Measurements from ENCODE around the gene GJA1. TPM values are rescaled to one million over a fixed set of nuclear protein-coding genes. Genes with fewer than 3 reads are reported as not detected.

The GJA1 gene
- total and polyA plus RNA-seq, 4 donors = 20.7 to 90.0 (median 65.5) TPM

DNA sequence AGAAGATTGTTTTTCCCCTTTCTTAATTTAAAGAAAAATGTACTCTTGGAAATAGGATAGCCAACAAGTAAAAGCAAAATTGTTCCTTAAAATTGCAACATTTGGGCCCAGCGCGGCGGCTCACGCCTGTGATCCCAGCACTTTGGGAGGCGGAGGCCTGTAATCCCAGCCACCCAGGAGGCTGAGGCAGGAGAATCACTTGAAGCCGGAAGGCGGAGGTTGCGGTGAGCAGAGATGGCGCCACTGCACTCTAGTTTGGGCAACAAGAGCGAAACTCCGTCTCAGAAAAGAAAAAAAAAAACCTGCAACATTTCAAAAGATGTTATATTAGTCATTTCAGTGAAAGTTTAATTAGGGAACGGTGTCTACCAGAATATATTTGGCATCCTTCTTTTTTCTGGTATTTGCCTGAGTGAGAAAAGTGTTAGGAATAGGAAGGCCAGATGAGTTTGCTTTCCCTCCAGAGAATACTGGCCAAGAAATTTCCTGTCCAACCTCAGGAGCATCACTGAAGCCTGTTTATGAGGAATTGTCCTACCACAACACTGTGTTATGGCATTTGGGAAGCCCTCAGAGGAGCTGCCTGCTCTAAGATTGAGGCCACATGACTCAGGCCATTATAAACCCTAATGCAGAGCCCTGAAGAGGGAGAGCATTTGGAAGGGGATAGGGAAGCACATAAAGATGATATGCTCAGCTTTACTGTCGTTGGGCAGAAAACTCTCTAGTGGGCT is 1.2 kb upstream of the GJA1 start:
- 95% methylated on average over 13 of the region's 13 CpGs for WGBS, 2 donors
- peak overlapping the region; percentile 34 to 77 for H3K27ac ChIP-seq (ENCODE audit: low read depth in 1 of 2, low read length in 1 of 2)
- no peaks in the 10 kb centered on the region for H3K27me3 ChIP-seq (ENCODE audit: control insufficient read depth in 3 of 3, insufficient read depth in 3 of 3, low read length in 2 of 3)
- no peak overlapping the region for H3K4me3 ChIP-seq
- no peaks in the 10 kb centered on the region for H3K9me3 ChIP-seq (ENCODE audit: control insufficient read depth in 4 of 4, insufficient read depth in 3 of 4, low read length in 3 of 4)
- H3K36me3 ChIP-seq (ENCODE audit: control insufficient read depth in 4 of 4, insufficient read depth in 4 of 4, low read length in 4 of 4) = no peaks in the 10 kb centered on the region
- peaks cover 0 to 7% (median 2%) of the 10 kb centered on the region in 5 donors for H3K4me1 ChIP-seq (ENCODE audit: control insufficient read depth in 5 of 5, insufficient read depth in 5 of 5, low read length in 5 of 5)
- ATAC-seq (ENCODE audit: insufficient read depth, low FRiP score) = no peak
- no peak for DNase-seq
- no peak overlapping the region for H3K9ac ChIP-seq (ENCODE audit: insufficient read depth in 1 of 2, low read length in 2 of 2)
- no peak for TF ChIP-seq CTCF (IDR thresholded peaks at IDR 0.05; ENCODE audit: control extremely low read depth, extremely low read depth)

DNA sequence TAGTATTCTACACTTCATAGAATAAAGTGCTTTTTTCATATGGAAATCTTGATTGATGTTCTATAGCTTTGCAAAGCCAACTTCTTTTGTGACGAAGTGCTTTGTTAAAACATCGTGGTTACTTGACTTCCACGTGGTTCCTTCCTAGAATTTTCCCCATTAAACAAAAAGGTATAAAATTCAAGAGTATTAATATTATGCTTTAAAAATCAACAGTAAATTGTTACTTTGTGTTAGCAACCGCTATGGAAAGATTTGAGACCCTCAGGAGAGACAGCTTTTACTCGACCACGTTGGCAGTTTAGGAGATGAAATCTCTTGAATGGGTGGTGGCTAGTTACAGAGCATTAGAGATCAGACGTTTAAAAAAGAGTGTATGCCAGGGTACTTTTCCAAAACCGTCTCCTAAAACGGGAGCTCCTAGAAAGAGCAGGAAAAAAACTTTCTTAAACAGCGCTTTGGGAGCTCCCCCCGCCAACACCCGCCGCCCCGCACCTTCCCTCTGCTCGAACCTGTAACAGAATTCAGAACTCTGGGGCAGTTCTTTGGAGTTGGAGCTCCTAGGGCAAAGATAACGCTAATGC is 920 bp downstream of the GJA1 start:
- Histone ChIP-seq H3K27ac (ENCODE audit: low read depth in 1 of 2, low read length in 1 of 2) (peak overlapping the region; percentile 89 to 92), H3K4me1 (ENCODE audit: control insufficient read depth in 5 of 5, insufficient read depth in 5 of 5, low read length in 5 of 5) (peaks cover 0 to 11% (median 0%) of the 10 kb centered on the region in 5 donors), H3K9me3 (ENCODE audit: control insufficient read depth in 4 of 4, insufficient read depth in 3 of 4, low read length in 3 of 4) (no peaks in the 10 kb centered on the region), H3K4me3 (peak overlapping the region; percentile 52), H3K36me3 (ENCODE audit: control insufficient read depth in 4 of 4, insufficient read depth in 4 of 4, low read length in 4 of 4) (no peaks in the 10 kb centered on the region), H3K27me3 (ENCODE audit: control insufficient read depth in 3 of 3, insufficient read depth in 3 of 3, low read length in 2 of 3) (no peaks in the 10 kb centered on the region), H3K9ac (ENCODE audit: insufficient read depth in 1 of 2, low read length in 2 of 2) (peak overlapping the region; percentile 87 to 92)
- DNase-seq = peak; percentile 30 to 70 (median 62)
- no peak for TF ChIP-seq CTCF (IDR thresholded peaks at IDR 0.05; ENCODE audit: control extremely low read depth, extremely low read depth)
- WGBS, 2 donors = 2 to 5% methylated on average over 16 of the region's 16 CpGs
- ATAC-seq (ENCODE audit: insufficient read depth, low FRiP score) = no peak

DNA sequence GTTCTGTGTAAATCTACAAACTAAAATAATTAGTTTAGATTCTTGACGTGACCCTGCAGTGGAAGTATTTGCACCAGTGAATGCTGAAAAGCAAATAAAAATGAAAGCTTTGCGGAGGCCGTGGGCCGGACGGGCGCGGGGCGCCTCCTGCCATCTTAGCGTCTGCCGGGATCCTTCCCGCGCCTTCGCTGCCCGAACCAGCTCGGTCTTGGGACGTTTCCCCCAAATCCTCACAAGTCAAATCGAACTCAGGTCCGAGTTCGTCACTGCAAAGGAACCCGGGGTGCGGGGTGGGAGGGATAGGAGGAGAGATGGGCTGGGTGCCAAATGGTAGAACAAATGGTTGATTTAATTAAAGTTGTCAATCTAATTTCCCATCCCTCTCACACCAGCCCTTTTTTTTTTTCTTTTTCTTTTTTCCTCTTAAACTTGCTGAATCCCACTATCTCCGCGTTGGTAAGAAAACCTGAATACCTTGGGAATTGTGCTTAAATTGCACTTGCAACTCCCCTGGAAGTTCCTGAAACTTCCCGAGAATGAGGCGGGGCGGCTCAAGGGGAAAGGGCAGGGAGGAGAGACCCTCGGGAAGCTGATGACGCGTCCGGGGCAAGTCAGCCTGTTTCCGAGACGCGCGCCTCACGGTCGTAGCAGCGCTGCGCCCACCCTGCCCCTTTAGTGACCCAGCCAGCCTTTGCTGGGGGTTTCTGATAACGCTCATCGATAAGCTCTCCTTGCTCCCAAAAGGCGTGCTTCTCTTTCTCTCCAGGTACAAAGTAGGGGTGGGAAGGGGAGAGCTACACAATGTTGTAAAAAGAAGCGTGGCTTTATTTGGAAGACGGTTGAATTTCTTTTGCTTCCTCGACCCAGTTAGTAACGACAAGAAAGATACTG is 1.8 kb downstream of the GJA1 start:
- Histone ChIP-seq H3K4me3 (peak overlapping the region; percentile 52), H3K27me3 (ENCODE audit: control insufficient read depth in 3 of 3, insufficient read depth in 3 of 3, low read length in 2 of 3) (no peaks in the 10 kb centered on the region), H3K4me1 (ENCODE audit: control insufficient read depth in 5 of 5, insufficient read depth in 5 of 5, low read length in 5 of 5) (peaks cover 0 to 12% (median 0%) of the 10 kb centered on the region in 5 donors), H3K36me3 (ENCODE audit: control insufficient read depth in 4 of 4, insufficient read depth in 4 of 4, low read length in 4 of 4) (no peaks in the 10 kb centered on the region), H3K9ac (ENCODE audit: insufficient read depth in 1 of 2, low read length in 2 of 2) (peak overlapping the region; percentile 87 to 92), H3K27ac (ENCODE audit: low read depth in 1 of 2, low read length in 1 of 2) (peak overlapping the region; percentile 91 to 92), H3K9me3 (ENCODE audit: control insufficient read depth in 4 of 4, insufficient read depth in 3 of 4, low read length in 3 of 4) (no peaks in the 10 kb centered on the region)
- TF ChIP-seq CTCF (IDR thresholded peaks at IDR 0.05; ENCODE audit: control extremely low read depth, extremely low read depth) = no peak
- ATAC-seq (ENCODE audit: insufficient read depth, low FRiP score) = peak; percentile 38
- 1% methylated on average over 45 of the region's 45 CpGs for WGBS, 2 donors
- peak; percentile 81 to 89 (median 84) for DNase-seq

Data from lung (tissue), 12 donors.